GM12872 (cell line): Measurements from ENCODE around the gene NAV2.

Experiments used
- CTCF ChIP-seq: IDR thresholded peaks from 3 replicates; pipeline ENCODE4 v1.5.1; 2011; ENCODE audit warnings: low read depth, mild to moderate bottlenecking, low read length, moderate library complexity; ENCODE audit not compliant: insufficient read depth

NAV2 gene

GRCh38 chr11:19729141-19729540 is 16.5 kb downstream of the NAV2 start:
- TF ChIP-seq CTCF = no peak

GRCh38 chr11:19730373-19730772 is 17.7 kb downstream of the NAV2 start:
- no peak for TF ChIP-seq CTCF

GRCh38 chr11:19734171-19734570 is 21.5 kb downstream of the NAV2 start:
- no peak for TF ChIP-seq CTCF

- TF ChIP-seq CTCF = no peak
Measured at GRCh38 chr11:19735157-19735908, 22.7 kb downstream of the NAV2 start.

GRCh38 chr11:19735909-19736498 is 23.4 kb downstream of the NAV2 start:
- TF ChIP-seq CTCF = no peak

- no peak for TF ChIP-seq CTCF
Measured at GRCh38 chr11:19736831-19737230, 24.2 kb downstream of the NAV2 start.

- TF ChIP-seq CTCF = no peak
Measured at GRCh38 chr11:19737575-19737974, 24.9 kb downstream of the NAV2 start.
